ENCODE measurements around the gene PARD3B.

PARD3B gene

GRCh38 chr2:204535356-204535755, 9.9 kb upstream of the PARD3B start:
- Histone ChIP-seq H3K79me2 (ENCODE audit: low read length) (no peaks in the 10 kb centered on the region), H3F3A (ENCODE audit: insufficient read depth, low read length) (no peaks in the 10 kb centered on the region), H3K27ac (ENCODE audit: low read length) (no peak overlapping the region), H2AFZ (ENCODE audit: low read length) (no peak overlapping the region), H3K9me3 (replicated peaks; ENCODE audit: insufficient read depth, low read length) (no peaks in the 10 kb centered on the region), H3K9me2 (replicated peaks; ENCODE audit: insufficient read depth, low read length) (no peaks in the 10 kb centered on the region), H3K4me1 (ENCODE audit: low read length) (peaks cover 12% of the 10 kb centered on the region), H3K4me2 (ENCODE audit: low read depth, low read length) (no peak overlapping the region), H3K9ac (ENCODE audit: low read length) (no peak overlapping the region), H4K20me1 (ENCODE audit: insufficient read depth, low read length) (no peaks in the 10 kb centered on the region), H3K36me3 (replicated peaks; ENCODE audit: insufficient read depth, low read length) (no peaks in the 10 kb centered on the region), H3K4me3 (ENCODE audit: low read length) (no peak overlapping the region), H3K27me3 (replicated peaks; ENCODE audit: insufficient read depth, low read length) (no peaks in the 10 kb centered on the region)
- no peak for DNase-seq
- TF ChIP-seq CTCF (IDR thresholded peaks at IDR 0.05; ENCODE audit: low read length) (no peak), EZH2 (optimal IDR thresholded peaks at IDR 0.05; ENCODE audit: low read depth, low read length) (no peak), EZH2phosphoT487 (IDR thresholded peaks at IDR 0.05; ENCODE audit: low read length) (no peak)

- H3K79me2 ChIP-seq (ENCODE audit: low read length), result no peaks in the 10 kb centered on the region
- no peak overlapping the region for H3K4me3 ChIP-seq (ENCODE audit: low read length)
- H4K20me1 ChIP-seq (ENCODE audit: insufficient read depth, low read length), result no peaks in the 10 kb centered on the region
- H3K4me2 ChIP-seq (ENCODE audit: low read depth, low read length), result no peak overlapping the region
- no peak overlapping the region for H2AFZ ChIP-seq (ENCODE audit: low read length)
- no peak for DNase-seq
- H3F3A ChIP-seq (ENCODE audit: insufficient read depth, low read length), result no peaks in the 10 kb centered on the region
- no peaks in the 10 kb centered on the region for H3K36me3 ChIP-seq (replicated peaks; ENCODE audit: insufficient read depth, low read length)
- H3K9me2 ChIP-seq (replicated peaks; ENCODE audit: insufficient read depth, low read length), result no peaks in the 10 kb centered on the region
- no peaks in the 10 kb centered on the region for H3K27me3 ChIP-seq (replicated peaks; ENCODE audit: insufficient read depth, low read length)
- peaks cover 12% of the 10 kb centered on the region for H3K4me1 ChIP-seq (ENCODE audit: low read length)
- TF ChIP-seq CTCF (IDR thresholded peaks at IDR 0.05; ENCODE audit: low read length) (no peak), EZH2phosphoT487 (IDR thresholded peaks at IDR 0.05; ENCODE audit: low read length) (no peak), EZH2 (optimal IDR thresholded peaks at IDR 0.05; ENCODE audit: low read depth, low read length) (no peak)
- no peaks in the 10 kb centered on the region for H3K9me3 ChIP-seq (replicated peaks; ENCODE audit: insufficient read depth, low read length)
- no peak overlapping the region for H3K27ac ChIP-seq (ENCODE audit: low read length)
- no peak overlapping the region for H3K9ac ChIP-seq (ENCODE audit: low read length)
Measured at GRCh38 chr2:204535764-204536163, 9.5 kb upstream of the PARD3B start.

- no peaks in the 10 kb centered on the region for H4K20me1 ChIP-seq (ENCODE audit: insufficient read depth, low read length)
- no peak overlapping the region for H3K27ac ChIP-seq (ENCODE audit: low read length)
- TF ChIP-seq CTCF (IDR thresholded peaks at IDR 0.05; ENCODE audit: low read length) (no peak), EZH2phosphoT487 (IDR thresholded peaks at IDR 0.05; ENCODE audit: low read length) (no peak), EZH2 (optimal IDR thresholded peaks at IDR 0.05; ENCODE audit: low read depth, low read length) (no peak)
- H3K9me3 ChIP-seq (replicated peaks; ENCODE audit: insufficient read depth, low read length), result no peaks in the 10 kb centered on the region
- H3F3A ChIP-seq (ENCODE audit: insufficient read depth, low read length), result no peaks in the 10 kb centered on the region
- no peak overlapping the region for H3K4me3 ChIP-seq (ENCODE audit: low read length)
- DNase-seq, result no peak
- no peak overlapping the region for H3K4me2 ChIP-seq (ENCODE audit: low read depth, low read length)
- H3K9ac ChIP-seq (ENCODE audit: low read length), result no peak overlapping the region
- H2AFZ ChIP-seq (ENCODE audit: low read length), result no peak overlapping the region
- no peaks in the 10 kb centered on the region for H3K27me3 ChIP-seq (replicated peaks; ENCODE audit: insufficient read depth, low read length)
- H3K36me3 ChIP-seq (replicated peaks; ENCODE audit: insufficient read depth, low read length), result no peaks in the 10 kb centered on the region
- no peaks in the 10 kb centered on the region for H3K9me2 ChIP-seq (replicated peaks; ENCODE audit: insufficient read depth, low read length)
- H3K4me1 ChIP-seq (ENCODE audit: low read length), result peaks cover 3% of the 10 kb centered on the region; the same call in 1 of the 2 replicates
- H3K79me2 ChIP-seq (ENCODE audit: low read length), result no peaks in the 10 kb centered on the region
Measured at GRCh38 chr2:204538182-204539018, 6.9 kb upstream of the PARD3B start.

All from MM.1S (cell line).